Measurements from ENCODE around the gene ITIH6.
"Not testable (repeated sequence)": the region's sequence is repeated elsewhere in the genome, so short reads cannot be mapped to it uniquely, and the experiment has no call there.

Gene ITIH6

GRCh38 chrX:54807524-54808108 lies 9.6 kb upstream of the ITIH6 start, which contains the start of gene MAGED2:
Gene MAGED2, plus strand, starts transcription at chrX:54807745. Its CDS starts 1,587 bp downstream, at chrX:54809332.
- peak; percentile 51 for DNase-seq

GRCh38 chrX:54799046-54799445 lies 991 bp upstream of the ITIH6 start:
- no peak for DNase-seq

DNA sequence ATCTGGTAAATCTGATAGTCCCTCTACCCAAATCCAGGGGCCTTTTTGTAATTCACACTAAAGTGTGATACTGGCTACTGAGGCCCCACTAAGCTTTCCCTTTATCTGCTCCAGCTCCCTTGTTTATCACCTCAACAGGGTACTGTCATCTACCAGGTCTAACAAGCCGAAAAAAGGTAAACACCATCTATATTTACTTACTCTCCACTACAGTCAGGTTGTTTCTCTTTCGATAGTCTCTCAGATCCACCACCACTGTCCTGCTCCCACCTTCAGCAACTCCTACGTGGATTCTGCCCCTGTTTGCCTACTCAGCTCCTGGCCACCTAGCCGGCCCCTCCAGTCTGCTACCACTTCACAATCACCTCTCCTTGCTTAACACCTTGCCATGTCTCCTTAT lies 3.3 kb downstream of the ITIH6 start:
- DNase-seq, result no peak

GRCh38 chrX:54794028-54794427 lies 4.0 kb downstream of the ITIH6 start:
- DNase-seq, result no peak

GRCh38 chrX:54789405-54789804 lies 8.7 kb downstream of the ITIH6 start:
- DNase-seq, result not testable (repeated sequence)

DNA sequence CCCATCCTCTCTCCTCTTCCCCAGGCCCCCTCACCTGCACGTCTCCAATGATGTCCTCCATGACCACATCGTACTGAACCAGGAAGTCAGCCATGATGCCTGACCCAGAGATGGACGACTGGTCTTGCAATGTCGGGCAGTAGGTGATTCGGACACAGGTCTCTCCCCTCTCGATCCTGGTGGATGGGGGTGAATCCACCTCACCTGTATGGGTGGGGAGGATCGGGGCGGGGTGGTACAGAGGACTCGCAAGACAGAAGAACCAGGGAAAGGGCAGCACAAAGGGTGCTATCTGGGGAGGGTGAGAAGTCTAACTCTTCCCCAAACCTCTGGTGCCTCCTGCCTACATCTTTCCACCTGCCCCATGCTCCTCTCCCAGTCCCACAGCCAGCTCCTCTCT lies 9.6 kb downstream of the ITIH6 start:
- DNase-seq, result no peak

DNA sequence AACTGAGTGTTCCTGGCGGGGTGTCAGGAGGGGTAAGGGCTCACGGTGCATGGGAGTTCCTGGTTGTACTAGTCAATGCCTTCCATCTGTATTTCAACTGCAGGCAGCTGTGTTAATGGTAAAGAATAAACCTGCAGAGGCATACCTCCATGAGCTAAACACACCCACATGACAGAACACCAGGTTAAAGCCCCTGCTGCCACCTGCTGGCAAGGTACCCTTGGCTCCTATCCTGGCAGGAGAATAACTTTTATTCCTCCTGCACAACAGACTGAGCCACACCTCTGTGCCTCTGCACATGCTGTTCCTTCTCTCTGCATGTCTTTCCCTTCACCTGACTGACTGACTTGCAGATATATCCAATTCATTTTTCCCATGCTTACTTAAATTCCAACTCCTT lies 11.1 kb downstream of the ITIH6 start:
- peak; percentile 43 for DNase-seq

DNA sequence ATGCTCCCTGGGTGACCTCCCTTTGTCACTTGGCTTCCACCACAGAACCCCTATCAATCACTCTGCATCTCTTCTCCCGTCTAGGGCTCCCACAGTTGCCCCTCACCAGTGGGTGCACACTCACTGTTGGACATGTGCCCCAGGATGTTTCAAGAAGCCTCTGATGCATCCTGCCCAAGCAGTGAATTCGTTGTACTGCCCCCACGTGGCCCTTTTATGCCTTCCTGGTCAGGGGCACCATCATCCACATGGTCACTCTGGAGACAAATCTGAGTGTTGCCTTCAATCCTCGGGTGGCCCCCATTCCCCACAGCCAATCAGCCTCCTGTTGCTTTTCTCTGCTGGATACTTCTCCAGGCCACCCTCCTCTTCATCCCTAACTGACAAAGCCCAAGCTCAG lies 12.2 kb downstream of the ITIH6 start:
- DNase-seq, result no peak

DNA sequence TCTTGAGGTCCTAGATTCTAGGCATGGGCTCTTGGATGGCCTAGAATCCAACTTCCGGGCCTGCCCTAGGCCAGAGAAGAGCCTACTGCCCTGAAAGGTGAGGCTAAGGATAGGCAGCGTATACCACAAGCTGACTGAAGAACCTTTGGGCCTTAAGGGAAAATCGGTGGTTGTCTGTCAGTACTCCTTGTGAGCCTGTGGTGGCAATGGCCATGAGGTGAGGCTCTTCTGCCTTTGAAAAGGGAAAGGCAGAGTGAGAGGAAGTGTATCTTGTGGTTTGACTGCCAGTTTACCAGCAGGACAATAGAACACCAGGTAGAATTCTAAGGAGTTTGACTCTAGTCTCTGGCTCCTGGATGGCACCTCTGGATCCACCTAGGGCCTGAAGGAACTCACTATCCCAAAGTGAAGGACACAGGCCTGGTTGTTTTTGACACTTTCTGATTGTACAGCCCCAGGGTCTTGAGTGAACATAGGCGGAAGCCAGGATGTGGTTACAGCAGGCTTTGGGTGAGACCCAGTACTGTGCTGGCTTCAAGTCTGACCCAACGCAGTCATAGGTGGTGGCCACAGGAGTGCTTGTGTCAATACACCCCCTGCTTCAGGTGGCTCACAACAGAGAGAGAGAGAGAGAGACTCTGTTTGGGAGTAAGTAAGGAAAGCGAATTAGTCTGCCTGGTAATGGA lies 20.9 kb downstream of the ITIH6 start:
- DNase-seq, result no peak

- no peak for DNase-seq
Measured at GRCh38 chrX:54776061-54776460, 22.0 kb downstream of the ITIH6 start.

DNA sequence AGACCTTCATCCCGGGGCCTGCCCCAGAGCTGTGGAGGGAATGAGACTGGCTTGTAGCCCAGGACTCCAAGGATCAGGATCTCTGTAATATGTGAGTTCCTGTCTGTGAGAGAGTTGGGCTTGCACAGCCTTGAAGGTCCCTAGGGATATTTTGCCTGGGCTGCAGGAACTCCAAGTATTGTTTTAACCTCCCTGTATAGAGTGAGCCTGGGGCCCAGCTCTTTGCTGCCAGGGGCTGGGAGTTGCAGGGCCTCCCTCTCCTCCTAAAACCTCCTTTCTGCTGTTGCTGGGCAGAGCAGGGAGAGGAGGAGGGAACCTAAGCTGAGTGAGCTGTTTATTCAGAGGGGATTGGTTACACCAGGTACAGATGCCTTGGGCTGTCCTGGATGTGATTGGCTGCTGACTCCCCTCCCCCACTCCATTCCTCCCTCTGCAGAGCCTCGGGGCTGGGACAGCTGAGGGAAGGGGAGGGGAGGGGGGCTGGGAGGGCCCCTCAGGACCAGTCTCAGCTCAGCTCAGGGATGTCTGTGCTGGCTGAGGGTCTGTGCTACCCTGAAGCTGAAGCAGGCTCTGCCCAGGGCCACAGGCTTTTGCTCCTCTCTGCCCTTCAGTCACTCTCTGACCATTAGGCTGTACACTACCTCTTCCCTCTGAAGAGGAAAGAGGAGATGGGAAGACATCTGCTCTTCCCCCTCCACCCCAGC lies 23.5 kb downstream of the ITIH6 start:
- DNase-seq, result not testable (repeated sequence)

GRCh38 chrX:54758114-54759055 lies 39.7 kb downstream of the ITIH6 start:
- no peak for DNase-seq

DNA sequence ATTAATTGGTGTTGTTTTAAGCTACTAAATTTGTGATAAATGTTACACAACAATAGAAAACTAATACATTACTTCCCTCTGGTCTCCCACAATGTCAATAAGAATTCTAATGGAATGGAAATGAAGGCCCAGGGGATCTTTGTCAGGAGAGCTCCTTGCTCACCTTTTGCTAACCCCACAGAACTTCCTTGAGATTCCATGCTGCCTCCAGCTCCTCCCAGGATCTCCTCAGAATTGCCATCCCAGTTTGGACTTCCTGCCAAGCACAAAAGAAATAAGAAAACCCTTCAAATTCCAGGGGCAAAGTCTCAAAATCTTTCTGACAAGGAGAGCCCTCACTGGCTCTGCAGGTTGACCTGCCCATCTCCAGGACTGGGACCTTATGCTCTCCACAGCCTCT lies 43.2 kb downstream of the ITIH6 start:
- no peak for DNase-seq

GRCh38 chrX:54748626-54749025 lies 49.4 kb downstream of the ITIH6 start:
- no peak for DNase-seq

- no peak for DNase-seq
Measured at GRCh38 chrX:54747733-54748393, 50.2 kb downstream of the ITIH6 start.

- DNase-seq, result no peak
Measured at GRCh38 chrX:54746928-54747327, 51.1 kb downstream of the ITIH6 start.

GRCh38 chrX:54745676-54746075 lies 52.4 kb downstream of the ITIH6 start:
- DNase-seq, result no peak

- not testable (repeated sequence) for DNase-seq
Measured at GRCh38 chrX:54738567-54738966, 59.5 kb downstream of the ITIH6 start.

- not testable (repeated sequence) for DNase-seq
Measured at GRCh38 chrX:54736298-54736942, 61.6 kb downstream of the ITIH6 start.

- DNase-seq, result no peak
Measured at GRCh38 chrX:54721424-54721823, 76.6 kb downstream of the ITIH6 start.

- no peak for DNase-seq
Measured at GRCh38 chrX:54715621-54716020, 82.4 kb downstream of the ITIH6 start.

DNA sequence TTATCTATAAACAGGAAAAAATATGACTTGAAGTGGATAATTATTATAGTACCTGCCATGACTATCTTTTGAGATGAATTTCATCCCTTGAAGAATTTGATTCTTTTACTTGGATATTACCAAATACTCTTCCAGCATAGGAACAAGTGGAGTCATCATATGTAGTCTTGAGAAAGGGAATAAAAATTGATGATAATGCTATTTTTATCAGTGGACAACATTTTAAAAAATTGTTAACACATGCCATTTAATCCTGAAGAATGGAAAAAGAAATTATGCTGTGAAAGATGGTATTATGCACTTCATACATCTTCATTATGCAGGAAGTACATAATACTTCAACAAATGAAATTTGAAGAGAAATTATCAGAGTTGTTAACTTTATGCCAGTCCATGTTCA lies 83.6 kb downstream of the ITIH6 start:
- no peak for DNase-seq

Measured in activated CD4-positive, alpha-beta T cell treated with anti-CD3 and anti-CD28 coated beads, Interleukin-2, amount 50 U/mL, for 1 hour (primary cell).